ENCODE measurements around the gene DBF4B. TPM values are rescaled to one million over a fixed set of nuclear protein-coding genes. Genes with fewer than 3 reads are reported as not detected.

DBF4B gene
- total RNA-seq = 3.5 TPM
- polyA plus RNA-seq (ENCODE audit: insufficient read depth, low read depth, low replicate concordance) = 1.8 TPM
- long read RNA-seq, donor 1, partial matches to known transcripts = 0 of 1 reads
- long read RNA-seq, donor 1, other reads (novel, unspliced or antisense) = 0 of 1 reads
- long read RNA-seq, donor 2, partial matches to known transcripts = 0 of 3 reads
- long read RNA-seq, donor 2, other reads (novel, unspliced or antisense) = 0 of 3 reads
- long read RNA-seq, donor 3, partial matches to known transcripts = 0 of 1 reads
- long read RNA-seq, donor 3, other reads (novel, unspliced or antisense) = 0 of 1 reads
- long read RNA-seq, donor 4, partial matches to known transcripts = 0 of 1 reads
- long read RNA-seq, donor 4, other reads (novel, unspliced or antisense) = 0 of 1 reads
- long read RNA-seq, donor 5 = 0 reads
- long read RNA-seq, donor 6 = 0 reads
- long read RNA-seq, donor 7, partial matches to known transcripts = 1 of 2 reads
- long read RNA-seq, donor 7, other reads (novel, unspliced or antisense) = 0 of 2 reads
- long read RNA-seq, donor 8 = 0 reads
- long read RNA-seq, donor 9, partial matches to known transcripts = 0 of 1 reads
- long read RNA-seq, donor 9, other reads (novel, unspliced or antisense) = 0 of 1 reads
- long read RNA-seq, donor 10, partial matches to known transcripts = 0 of 3 reads
- long read RNA-seq, donor 10, other reads (novel, unspliced or antisense) = 0 of 3 reads

- Histone ChIP-seq H3K36me3 (ENCODE audit: control insufficient read depth in 2 of 3, insufficient read depth in 3 of 3, low read length in 3 of 3) (no peaks in the 10 kb centered on the region), H3K9me3 (ENCODE audit: control insufficient read depth in 2 of 3, insufficient read depth in 1 of 3, low read length in 3 of 3) (no peaks in the 10 kb centered on the region), H3K4me3 (ENCODE audit: low read length in 3 of 3) (peak within 1 kb of the TSS; percentile 81 to 99 (median 95)), H3K9ac (ENCODE audit: low read length in 3 of 3) (peak within 1 kb of the TSS; percentile 14 to 91 (median 76)), H3K4me1 (ENCODE audit: control insufficient read depth in 2 of 3, insufficient read depth in 2 of 3, low read depth in 1 of 3, low read length in 3 of 3) (peaks cover 0 to 8% (median 4%) of the 10 kb centered on the region in 3 donors), H3K27me3 (ENCODE audit: control insufficient read depth, insufficient read depth, low read length) (no peaks in the 10 kb centered on the region), H3K27ac (ENCODE audit: low read depth in 2 of 2, low read length in 2 of 2) (peak within 1 kb of the TSS; percentile 11 to 33)
- FAIRE-seq = no peak
- intact Hi-C loops (cut with DNase I) = no loop called here
- no peak for TF ChIP-seq CTCF (IDR thresholded peaks at IDR 0.05; ENCODE audit: borderline replicate concordance, extremely low read depth, insufficient read depth)
- DNase-seq = peak; percentile 84 to 96 (median 91)
These were observed at the start of gene DBF4B for GRCh38 chr17:44708401-44709263. DBF4B (plus strand) TSS chr17:44708665; CDS start chr17:44708821, 156 bp downstream.

- Histone ChIP-seq H3K9me3 (ENCODE audit: control insufficient read depth in 2 of 3, insufficient read depth in 1 of 3, low read length in 3 of 3) (no peaks in the 10 kb centered on the region), H3K36me3 (ENCODE audit: control insufficient read depth in 2 of 3, insufficient read depth in 3 of 3, low read length in 3 of 3) (no peaks in the 10 kb centered on the region), H3K4me1 (ENCODE audit: control insufficient read depth in 2 of 3, insufficient read depth in 2 of 3, low read depth in 1 of 3, low read length in 3 of 3) (no peaks in the 10 kb centered on the region), H3K9ac (ENCODE audit: low read length in 3 of 3) (no peak overlapping the region), H3K4me3 (ENCODE audit: low read length in 3 of 3) (no peak overlapping the region), H3K27me3 (ENCODE audit: control insufficient read depth, insufficient read depth, low read length) (peaks cover 2% of the 10 kb centered on the region), H3K27ac (ENCODE audit: low read depth in 2 of 2, low read length in 2 of 2) (no peak overlapping the region)
- no peak for FAIRE-seq
- no peak for TF ChIP-seq CTCF (IDR thresholded peaks at IDR 0.05; ENCODE audit: borderline replicate concordance, extremely low read depth, insufficient read depth)
- DNase-seq = no peak
- intact Hi-C loops (cut with DNase I) = no loop called here
These were observed 46.6 kb upstream of the DBF4B start for GRCh38 chr17:44661835-44662234.

- Histone ChIP-seq H3K4me3 (ENCODE audit: low read length in 3 of 3) (no peak overlapping the region), H3K9me3 (ENCODE audit: control insufficient read depth in 2 of 3, insufficient read depth in 1 of 3, low read length in 3 of 3) (no peaks in the 10 kb centered on the region), H3K27me3 (ENCODE audit: control insufficient read depth, insufficient read depth, low read length) (no peaks in the 10 kb centered on the region), H3K4me1 (ENCODE audit: control insufficient read depth in 2 of 3, insufficient read depth in 2 of 3, low read depth in 1 of 3, low read length in 3 of 3) (no peaks in the 10 kb centered on the region), H3K9ac (ENCODE audit: low read length in 3 of 3) (no peak overlapping the region), H3K36me3 (ENCODE audit: control insufficient read depth in 2 of 3, insufficient read depth in 3 of 3, low read length in 3 of 3) (no peaks in the 10 kb centered on the region), H3K27ac (ENCODE audit: low read depth in 2 of 2, low read length in 2 of 2) (no peak overlapping the region)
- no peak for DNase-seq
- no peak for FAIRE-seq
- TF ChIP-seq CTCF (IDR thresholded peaks at IDR 0.05; ENCODE audit: borderline replicate concordance, extremely low read depth, insufficient read depth) = no peak
- intact Hi-C loops (cut with DNase I) = no loop called here
These were observed 45.4 kb upstream of the DBF4B start for GRCh38 chr17:44663095-44663494.
